ENCODE measurements around the gene IGLL5.

The IGLL5 gene

GRCh38 chr22:22887621-22888503 lies at the start of gene IGLL5:
IGLL5 (plus strand) TSS chr22:22887816; CDS start chr22:22888054, 238 bp downstream.
- no peak for DNase-seq

- DNase-seq, result no peak
Observed at GRCh38 chr22:22838148-22838786, 49.3 kb upstream of the IGLL5 start.

- DNase-seq, result no peak
Observed at GRCh38 chr22:22839570-22840314, 47.9 kb upstream of the IGLL5 start.

- peak; percentile 70 for DNase-seq
Observed at GRCh38 chr22:22840780-22841179, 46.8 kb upstream of the IGLL5 start.

- no peak for DNase-seq
Observed at GRCh38 chr22:22841598-22841997, 46.0 kb upstream of the IGLL5 start.

GRCh38 chr22:22842085-22842484 lies 45.5 kb upstream of the IGLL5 start:
- DNase-seq, result no peak

- DNase-seq, result no peak
Observed at GRCh38 chr22:22843848-22844247, 43.8 kb upstream of the IGLL5 start.

- DNase-seq, result no peak
Observed at GRCh38 chr22:22847241-22847640, 40.4 kb upstream of the IGLL5 start.

- DNase-seq, result peak; percentile 1
Observed at GRCh38 chr22:22848364-22848866, 39.2 kb upstream of the IGLL5 start.

GRCh38 chr22:22849640-22850610 lies 37.7 kb upstream of the IGLL5 start:
- no peak for DNase-seq

GRCh38 chr22:22851969-22852368 lies 35.6 kb upstream of the IGLL5 start:
- no peak for DNase-seq

GRCh38 chr22:22853713-22854112 lies 33.9 kb upstream of the IGLL5 start:
- DNase-seq, result no peak

GRCh38 chr22:22854466-22854865 lies 33.1 kb upstream of the IGLL5 start:
- no peak for DNase-seq

GRCh38 chr22:22855085-22855484 lies 32.5 kb upstream of the IGLL5 start:
- DNase-seq, result no peak

GRCh38 chr22:22855617-22856308 lies 31.9 kb upstream of the IGLL5 start:
- no peak for DNase-seq

- DNase-seq, result no peak
Observed at GRCh38 chr22:22856364-22856763, 31.3 kb upstream of the IGLL5 start.

- DNase-seq, result no peak
Observed at GRCh38 chr22:22856885-22857606, 30.6 kb upstream of the IGLL5 start.

GRCh38 chr22:22857607-22858558 lies 29.7 kb upstream of the IGLL5 start:
- no peak for DNase-seq

- no peak for DNase-seq
Observed at GRCh38 chr22:22858559-22858937, 29.1 kb upstream of the IGLL5 start.

GRCh38 chr22:22863001-22863400 lies 24.6 kb upstream of the IGLL5 start:
- DNase-seq, result no peak
